ENCODE data around the gene CPVL. TPM values are rescaled to one million over a fixed set of nuclear protein-coding genes. Genes with fewer than 3 reads are reported as not detected.

The CPVL gene
- total RNA-seq, 4 donors from 2014 or later, result 3.1 to 17.5 (median 11.5) TPM

DNA sequence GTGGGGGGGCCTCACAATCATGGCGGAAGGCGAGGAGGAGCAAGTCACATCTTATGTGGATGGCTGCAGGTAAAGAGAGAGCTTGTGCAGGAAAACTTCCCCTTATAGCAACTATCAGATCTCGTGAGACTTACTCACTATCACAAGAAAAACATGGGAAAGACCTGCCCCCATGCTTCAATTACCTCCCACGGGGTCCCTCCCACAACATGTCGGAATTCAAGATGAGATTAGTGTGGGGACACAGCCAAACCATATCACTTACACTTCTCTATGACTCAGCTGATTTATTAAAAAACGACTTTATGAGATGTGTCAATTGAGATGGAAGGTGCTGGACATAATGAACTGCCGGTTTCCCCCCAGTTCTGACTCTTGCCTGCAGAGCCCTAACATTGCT, 24.4 kb upstream of the CPVL start:
- H3K27ac ChIP-seq, result no peak overlapping the region
- TF ChIP-seq, protein P1, sequence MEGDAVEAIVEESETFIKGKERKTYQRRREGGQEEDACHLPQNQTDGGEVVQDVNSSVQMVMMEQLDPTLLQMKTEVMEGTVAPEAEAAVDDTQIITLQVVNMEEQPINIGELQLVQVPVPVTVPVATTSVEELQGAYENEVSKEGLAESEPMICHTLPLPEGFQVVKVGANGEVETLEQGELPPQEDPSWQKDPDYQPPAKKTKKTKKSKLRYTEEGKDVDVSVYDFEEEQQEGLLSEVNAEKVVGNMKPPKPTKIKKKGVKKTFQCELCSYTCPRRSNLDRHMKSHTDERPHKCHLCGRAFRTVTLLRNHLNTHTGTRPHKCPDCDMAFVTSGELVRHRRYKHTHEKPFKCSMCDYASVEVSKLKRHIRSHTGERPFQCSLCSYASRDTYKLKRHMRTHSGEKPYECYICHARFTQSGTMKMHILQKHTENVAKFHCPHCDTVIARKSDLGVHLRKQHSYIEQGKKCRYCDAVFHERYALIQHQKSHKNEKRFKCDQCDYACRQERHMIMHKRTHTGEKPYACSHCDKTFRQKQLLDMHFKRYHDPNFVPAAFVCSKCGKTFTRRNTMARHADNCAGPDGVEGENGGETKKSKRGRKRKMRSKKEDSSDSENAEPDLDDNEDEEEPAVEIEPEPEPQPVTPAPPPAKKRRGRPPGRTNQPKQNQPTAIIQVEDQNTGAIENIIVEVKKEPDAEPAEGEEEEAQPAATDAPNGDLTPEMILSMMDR (IDR thresholded peaks at IDR 0.05), result no peak
- no peak for TF ChIP-seq POLR2A (IDR thresholded peaks at IDR 0.05)
- TF ChIP-seq EP300 (IDR thresholded peaks at IDR 0.05), result no peak
- no peak overlapping the region for H3K4me3 ChIP-seq
- no peaks in the 10 kb centered on the region for H3K27me3 ChIP-seq
- no peak for DNase-seq (ENCODE audit: low spot score in 2 of 2)
- no peaks in the 10 kb centered on the region for H3K36me3 ChIP-seq
- H3K4me1 ChIP-seq, result no peaks in the 10 kb centered on the region
- peaks cover 0 to 4% (median 0%) of the 10 kb centered on the region in 4 donors for H3K9me3 ChIP-seq
- 75 to 77% methylated on average over 7 of the region's 7 CpGs for WGBS, 2 donors

DNA sequence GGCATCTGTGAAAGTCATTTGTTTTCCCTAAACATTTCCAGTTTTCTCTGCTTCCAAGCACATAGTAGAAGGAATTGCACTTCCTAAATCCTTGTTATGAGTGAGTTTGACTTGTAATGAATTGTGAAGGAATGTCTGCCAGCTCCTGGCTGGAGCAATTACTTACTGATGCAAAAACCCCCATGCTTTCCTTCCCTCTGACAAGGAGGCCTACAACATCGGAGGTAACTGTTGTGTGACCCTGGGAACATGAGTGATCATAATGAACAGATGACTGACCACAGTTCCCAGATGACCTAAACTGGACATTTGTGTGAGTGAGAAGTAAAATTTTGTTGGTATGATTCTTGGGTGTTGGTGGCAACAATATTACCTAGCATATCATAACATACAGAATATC, 21.4 kb upstream of the CPVL start:
- no peak for DNase-seq (ENCODE audit: low spot score in 2 of 2)
- no peaks in the 10 kb centered on the region for H3K36me3 ChIP-seq
- no peak overlapping the region for H3K27ac ChIP-seq
- H3K4me1 ChIP-seq, result no peaks in the 10 kb centered on the region
- 65 to 77% methylated on average over 1 of the region's 1 CpG for whole genome bisulfite sequencing, 2 donors
- peaks cover 0 to 4% (median 0%) of the 10 kb centered on the region in 4 donors for H3K9me3 ChIP-seq
- no peak overlapping the region for H3K4me3 ChIP-seq
- no peaks in the 10 kb centered on the region for H3K27me3 ChIP-seq
- TF ChIP-seq, protein P1 (IDR thresholded peaks at IDR 0.05), result no peak
- TF ChIP-seq POLR2A (IDR thresholded peaks at IDR 0.05) (no peak), EP300 (IDR thresholded peaks at IDR 0.05) (no peak)

DNA sequence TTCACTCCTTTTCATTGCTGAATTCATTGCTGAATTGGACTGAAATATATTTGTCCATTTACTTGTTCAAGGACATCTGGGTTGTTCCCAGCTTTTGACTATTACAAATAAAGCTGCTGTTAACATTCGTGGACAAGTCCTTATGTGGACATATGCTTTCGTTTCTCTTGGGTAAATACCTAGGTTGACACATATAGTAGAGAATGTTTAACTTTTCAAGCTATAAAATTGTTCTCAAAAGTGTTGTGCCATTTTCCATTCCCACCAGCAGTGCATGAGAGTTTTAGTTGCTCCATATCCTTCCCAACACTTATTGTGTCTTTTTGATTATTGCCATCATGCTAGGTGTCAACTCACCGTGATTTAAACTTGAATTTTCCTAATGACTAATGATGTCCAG, 17.5 kb upstream of the CPVL start:
- 79 to 83% methylated on average over 3 of the region's 3 CpGs for whole genome bisulfite sequencing, 2 donors
- TF ChIP-seq POLR2A (IDR thresholded peaks at IDR 0.05) (no peak), EP300 (IDR thresholded peaks at IDR 0.05) (no peak)
- TF ChIP-seq, protein P1 (IDR thresholded peaks at IDR 0.05), result no peak
- Histone ChIP-seq H3K4me1 (no peaks in the 10 kb centered on the region), H3K27ac (no peak overlapping the region), H3K4me3 (no peak overlapping the region), H3K27me3 (no peaks in the 10 kb centered on the region), H3K36me3 (no peaks in the 10 kb centered on the region), H3K9me3 (peaks cover 0 to 7% (median 0%) of the 10 kb centered on the region in 4 donors)
- DNase-seq (ENCODE audit: low spot score in 2 of 2), result no peak

DNA sequence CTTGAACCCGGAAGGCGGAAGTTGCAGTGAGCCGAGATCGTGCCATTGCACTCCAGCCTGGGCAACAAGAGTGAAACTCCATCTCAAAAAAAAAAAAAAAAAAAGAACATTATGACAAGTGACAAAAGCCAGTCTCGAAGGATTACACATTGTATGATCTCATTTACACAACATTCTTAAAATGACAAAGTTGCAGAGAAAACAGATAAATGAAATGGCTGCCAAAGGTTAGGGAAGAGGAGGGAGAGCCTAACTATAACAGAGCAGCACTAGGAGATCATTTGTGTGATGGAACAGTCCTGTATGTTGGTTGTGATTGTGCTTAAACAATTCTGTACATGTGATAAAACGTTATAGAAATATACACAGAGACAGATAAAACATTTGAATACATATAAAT, 16.2 kb upstream of the CPVL start:
- Histone ChIP-seq H3K27me3 (no peaks in the 10 kb centered on the region), H3K4me3 (no peak overlapping the region), H3K36me3 (no peaks in the 10 kb centered on the region), H3K27ac (no peak overlapping the region), H3K9me3 (peaks cover 0 to 7% (median 0%) of the 10 kb centered on the region in 4 donors), H3K4me1 (no peaks in the 10 kb centered on the region)
- no peak for DNase-seq (ENCODE audit: low spot score in 2 of 2)
- 77 to 82% methylated on average over 6 of the region's 6 CpGs for WGBS, 2 donors
- TF ChIP-seq, protein P1 (IDR thresholded peaks at IDR 0.05), result no peak
- no peak for TF ChIP-seq EP300 (IDR thresholded peaks at IDR 0.05)
- TF ChIP-seq POLR2A (IDR thresholded peaks at IDR 0.05), result no peak

DNA sequence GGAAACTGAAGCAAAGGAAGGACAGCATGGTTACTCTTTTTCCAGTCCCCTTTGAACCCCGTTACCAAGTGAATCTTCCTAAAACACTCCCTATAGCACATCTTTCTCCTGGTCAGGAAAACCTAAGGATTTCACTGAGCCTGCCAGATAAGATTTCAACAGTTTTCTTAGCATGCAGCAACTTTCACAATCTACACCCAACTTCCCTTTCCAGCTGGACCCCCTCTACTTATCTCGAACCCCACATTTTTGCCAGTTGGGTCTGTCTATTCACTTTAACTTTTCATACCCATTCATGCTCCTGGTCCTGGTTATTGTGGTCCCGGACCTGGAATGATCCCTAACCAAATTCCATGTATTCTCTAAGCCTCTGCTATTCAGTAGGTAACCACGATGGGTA, 14.9 kb upstream of the CPVL start:
- 89 to 93% methylated on average over 4 of the region's 4 CpGs for WGBS, 2 donors
- Histone ChIP-seq H3K4me3 (no peak overlapping the region), H3K27me3 (no peaks in the 10 kb centered on the region), H3K4me1 (no peaks in the 10 kb centered on the region), H3K27ac (no peak overlapping the region), H3K36me3 (no peaks in the 10 kb centered on the region), H3K9me3 (peaks cover 0 to 5% (median 0%) of the 10 kb centered on the region in 4 donors)
- no peak for TF ChIP-seq POLR2A (IDR thresholded peaks at IDR 0.05)
- no peak for DNase-seq (ENCODE audit: low spot score in 2 of 2)

DNA sequence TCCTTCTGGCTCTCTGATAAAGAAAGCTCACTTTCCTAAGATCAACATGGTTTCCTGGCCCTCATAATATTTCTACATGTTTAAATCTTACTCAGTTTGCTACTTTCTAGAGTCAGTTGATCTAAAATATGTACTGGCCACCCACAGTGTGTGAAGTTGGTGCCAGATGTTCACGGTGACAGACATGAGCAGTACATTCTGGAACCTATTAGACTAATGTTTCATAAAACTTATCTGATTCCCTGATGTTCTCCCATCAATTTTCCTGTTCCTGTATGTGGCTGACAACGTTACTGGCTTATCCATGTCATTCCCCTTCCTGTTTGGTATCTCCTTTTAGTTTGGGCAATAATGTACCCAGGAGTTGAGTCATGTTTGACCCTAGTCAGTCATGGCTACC, 13.7 kb upstream of the CPVL start:
- peaks cover 0 to 2% (median 0%) of the 10 kb centered on the region in 4 donors for H3K9me3 ChIP-seq
- no peak for DNase-seq (ENCODE audit: low spot score in 2 of 2)
- 64 to 71% methylated on average over 2 of the region's 2 CpGs for WGBS, 2 donors
- no peak overlapping the region for H3K27ac ChIP-seq
- H3K36me3 ChIP-seq, result no peaks in the 10 kb centered on the region
- no peaks in the 10 kb centered on the region for H3K27me3 ChIP-seq
- no peak overlapping the region for H3K4me3 ChIP-seq
- TF ChIP-seq POLR2A (IDR thresholded peaks at IDR 0.05), result no peak
- TF ChIP-seq, protein P1 (IDR thresholded peaks at IDR 0.05), result no peak
- TF ChIP-seq EP300 (IDR thresholded peaks at IDR 0.05), result no peak
- H3K4me1 ChIP-seq, result no peaks in the 10 kb centered on the region

Measured in tibial nerve (tissue), 4 donors.